K562 (cell line): Measurements from ENCODE around the gene ADSS1.

ENCODE experiments used
- CTCF ChIP-seq, 3 experiments: IDR thresholded peaks in 2 of 3; conservative IDR thresholded peaks in 1 of 3; 2 replicates each; pipeline ENCODE4 v1.5.1; 2011 to 2012; ENCODE audit warnings: low read length in 3 of 3, mild to moderate bottlenecking in 3 of 3, control low read depth in 2 of 3, improper control_type of control experiment in 1 of 3, inconsistent platforms in 1 of 3, low read depth in 1 of 3, mixed read lengths in 1 of 3, moderate library complexity in 1 of 3; ENCODE audit not compliant: insufficient read depth in 2 of 3
- NCOA4 ChIP-seq: fragments of 450-650 bp; IDR thresholded peaks from 2 replicates; pipeline ENCODE4 v1.6.1; 2018; ENCODE audit warnings: mild to moderate bottlenecking; ENCODE audit not compliant: partially characterized antibody
- ZNF175 ChIP-seq: fragments of 200-800 bp; sonication (Bioruptor generic); IDR thresholded peaks from 2 replicates; pipeline ENCODE4 v1.6.1; 2016; ENCODE audit warnings: low read depth, mild to moderate bottlenecking, missing genetic modification characterization, missing compliant biosample characterization
- ZNF311 ChIP-seq: fragments of 250-450 bp; sonication (Bioruptor Pico); IDR thresholded peaks from 2 replicates; pipeline ENCODE4 v1.4.0; 2020; ENCODE audit warnings: mild to moderate bottlenecking, moderate library complexity

- TF ChIP-seq NCOA4 (no peak), ZNF311 (no peak), CTCF (IDR thresholded peaks at IDR 0.05 in 2 of 3, conservative IDR thresholded peaks at IDR 0.05 in 1 of 3; ENCODE audit: insufficient read depth in 2 of 3, low read depth in 1 of 3, low read length in 3 of 3) (no peak), ZNF175 (no peak)
Measured at GRCh38 chr14:104714066-104714465, 10.0 kb upstream of the ADSS1 start.
